GM12875 (cell line): ENCODE data around the gene UGT2A2.
"Not testable (repeated sequence)": the region's sequence is repeated elsewhere in the genome, so short reads cannot be mapped to it uniquely, and the experiment has no call there.

Experiments
- H3K4me3 ChIP-seq: one replicate; pipeline ENCODE4 v1.5.1; 2011; ENCODE audit warnings: low read depth, low read length, control low read depth
- CTCF ChIP-seq: IDR thresholded peaks from 2 replicates; pipeline ENCODE4 v1.5.1; 2011; ENCODE audit warnings: low read depth, mild to moderate bottlenecking, control low read depth, inconsistent platforms, low read length, moderate library complexity, borderline replicate concordance; ENCODE audit not compliant: insufficient read depth

Gene UGT2A2

DNA sequence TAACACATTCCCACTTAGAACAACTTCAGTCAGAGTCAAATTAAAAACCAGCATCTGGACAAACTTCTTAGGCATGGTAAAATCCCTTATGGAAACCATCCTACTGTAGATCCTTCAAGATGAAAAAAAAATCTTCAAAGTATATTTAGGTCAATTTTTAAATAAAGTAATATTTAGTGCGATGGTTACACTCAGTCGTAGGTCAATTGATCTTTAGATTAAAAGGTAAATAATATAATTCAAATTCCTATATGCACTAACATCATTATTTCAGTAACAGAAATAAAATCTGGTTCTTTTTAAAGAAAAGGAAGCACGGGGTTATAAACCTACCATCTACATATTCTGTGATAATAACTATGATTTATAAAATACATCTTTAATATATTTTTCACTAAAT lies at the start of gene UGT2A2:
UGT2A2 (minus strand) TSS at position 101 of the 400 bp plus-strand sequence; CDS start at position 99, 2 bp downstream.
- H3K4me3 ChIP-seq = no peak within 1 kb of the TSS
- TF ChIP-seq CTCF = no peak

DNA sequence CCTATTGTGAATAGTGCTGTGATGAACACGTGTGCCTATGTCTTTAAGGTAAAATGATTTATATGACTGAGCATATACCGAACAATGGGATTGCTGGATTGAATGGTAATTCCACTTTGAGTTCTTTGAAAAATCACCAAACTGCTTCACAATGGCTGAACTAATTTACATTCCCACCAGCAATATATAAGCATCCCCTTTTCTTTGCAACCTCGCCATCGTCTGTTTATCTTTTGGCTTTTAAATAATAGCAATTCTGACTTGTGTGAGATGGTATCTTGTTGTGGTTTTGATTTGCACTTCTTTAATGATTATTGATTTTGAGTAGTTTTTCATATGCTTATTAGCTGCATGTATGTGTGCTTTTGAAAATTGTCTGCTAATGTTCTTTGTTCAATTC lies 45.4 kb upstream of the UGT2A2 start:
- no peak for TF ChIP-seq CTCF
- no peak overlapping the region for H3K4me3 ChIP-seq

GRCh38 chr4:69668680-69669079 lies 29.2 kb upstream of the UGT2A2 start:
- H3K4me3 ChIP-seq = no peak overlapping the region
- no peak for TF ChIP-seq CTCF

- not testable (repeated sequence) for H3K4me3 ChIP-seq
Observed at GRCh38 chr4:69664009-69664408, 24.6 kb upstream of the UGT2A2 start.

- H3K4me3 ChIP-seq = not testable (repeated sequence)
Observed at GRCh38 chr4:69661130-69661803, 21.8 kb upstream of the UGT2A2 start.

- no peak for TF ChIP-seq CTCF
- no peak overlapping the region for H3K4me3 ChIP-seq
Observed at GRCh38 chr4:69658133-69658532, 18.7 kb upstream of the UGT2A2 start.

DNA sequence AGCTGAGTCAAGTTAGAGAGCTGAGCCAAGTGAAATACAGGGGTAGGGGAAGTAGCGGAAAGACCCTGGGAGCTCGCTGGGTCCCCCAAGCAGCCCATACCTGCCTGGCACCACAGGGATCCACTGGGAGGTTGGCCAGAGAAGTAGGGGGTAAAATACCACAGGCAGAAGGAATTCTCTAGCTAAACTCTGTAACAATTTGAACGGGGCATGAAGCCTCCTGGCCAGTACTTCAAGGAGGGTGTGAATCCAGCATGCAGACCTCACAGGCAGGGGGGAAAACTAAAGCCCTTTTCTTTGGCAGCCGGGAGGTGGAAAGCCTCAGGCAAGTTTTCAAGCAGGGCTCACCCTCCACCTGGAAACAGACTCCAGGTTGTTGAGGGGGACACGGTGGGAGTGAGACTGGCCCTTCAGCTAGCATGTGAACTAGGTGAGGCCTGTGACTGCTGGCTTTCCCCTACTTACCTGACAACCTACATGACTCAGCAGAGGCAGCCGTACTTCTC lies 17.3 kb upstream of the UGT2A2 start:
- no peak overlapping the region for H3K4me3 ChIP-seq
- no peak for TF ChIP-seq CTCF

GRCh38 chr4:69653147-69653546 lies 13.7 kb upstream of the UGT2A2 start, which contains the start of gene UGT2A1:
Gene UGT2A1 (minus strand): TSS chr4:69653247. CDS start chr4:69647644, 5,603 bp downstream.
- no peak for TF ChIP-seq CTCF
- no peak within 1 kb of the TSS for H3K4me3 ChIP-seq
